ENCODE data around the gene LILRB1. TPM values are rescaled to one million over a fixed set of nuclear protein-coding genes. Genes with fewer than 3 reads are reported as not detected.

The LILRB1 gene
- total and polyA plus RNA-seq, 2 of the 13 experiments (the other 11 are each of a cell fraction or from before 2014, with no cell fraction given): not detected

GRCh38 chr19:54684527-54684926 is 54.2 kb downstream of the LILRB1 start (continued):
- TF ChIP-seq ZNF446 (CRISPR knock-in tag; IDR thresholded peaks at IDR 0.05): peak; percentile 35; the same call in 1 of the 2 replicates
- TF ChIP-seq YEATS2 (CRISPR knock-in tag; IDR thresholded peaks at IDR 0.05; ENCODE audit: borderline replicate concordance): peak; percentile 49; the same call in 1 of the 2 replicates
- TF ChIP-seq NCOR1 (IDR thresholded peaks at IDR 0.05; ENCODE audit: borderline replicate concordance, low read length): no peak
- no peak for TF ChIP-seq ZHX2 (IDR thresholded peaks at IDR 0.05; ENCODE audit: low read depth)
- no peak for TF ChIP-seq ZHX2 (CRISPR knock-in tag; IDR thresholded peaks at IDR 0.05; ENCODE audit: borderline replicate concordance)
- TF ChIP-seq FLYWCH1 (CRISPR knock-in tag; IDR thresholded peaks at IDR 0.05): no peak
- no peak for TF ChIP-seq REPIN1 (CRISPR knock-in tag; IDR thresholded peaks at IDR 0.05; ENCODE audit: borderline replicate concordance, low read depth)
- peak; percentile 90 for TF ChIP-seq ATAD3A (CRISPR knock-in tag; IDR thresholded peaks at IDR 0.05)
- TF ChIP-seq ZNF326 (CRISPR knock-in tag; IDR thresholded peaks at IDR 0.05; ENCODE audit: borderline replicate concordance): no peak
- peak; percentile 97 for TF ChIP-seq WIZ (CRISPR knock-in tag; IDR thresholded peaks at IDR 0.05)
- TF ChIP-seq THAP8 (CRISPR knock-in tag; IDR thresholded peaks at IDR 0.05; ENCODE audit: borderline replicate concordance): no peak
- TF ChIP-seq ZNF558 (CRISPR knock-in tag; IDR thresholded peaks at IDR 0.05; ENCODE audit: borderline replicate concordance): peak; percentile 67; the same call in 1 of the 2 replicates
- TF ChIP-seq IKZF1 (IDR thresholded peaks at IDR 0.05): no peak
- TF ChIP-seq ZBTB25 (CRISPR knock-in tag; IDR thresholded peaks at IDR 0.05): peak; percentile 75; the same call in 1 of the 2 replicates
- no peak for TF ChIP-seq ZNF775 (CRISPR knock-in tag; IDR thresholded peaks at IDR 0.05; ENCODE audit: borderline replicate concordance)
- no peak for TF ChIP-seq ZNF136 (CRISPR knock-in tag; IDR thresholded peaks at IDR 0.05; ENCODE audit: low read depth)
- peak; percentile 45; the same call in 1 of the 2 replicates for TF ChIP-seq MAF1 (CRISPR knock-in tag; IDR thresholded peaks at IDR 0.05; ENCODE audit: borderline replicate concordance)
- TF ChIP-seq SNAPC2 (CRISPR knock-in tag; IDR thresholded peaks at IDR 0.05): no peak
- TF ChIP-seq STAT5B (CRISPR knock-in tag; IDR thresholded peaks at IDR 0.05): 0 out of 2 replicates have a peak, but pooled peaks have one; percentile 69

Data from HepG2 (cell line).